K562 (cell line): ENCODE data around the gene SLC6A4. TPM values are rescaled to one million over a fixed set of nuclear protein-coding genes. Genes with fewer than 3 reads are reported as not detected.

Experiments used
- ATAC-seq: fragments of 200-7000 bp; cut with Tn5 transposase; 3 replicates; pipeline ENCODE4 v1.9.1; 2020; ENCODE audit warnings: moderate library complexity
- BruUV-seq: library from RNA; stranded (reverse); fragments of 400-500 nt; replicated peaks from 2 replicates; lab custom pipeline; 2021; lab: Mats Ljungman, UMichigan
- CTCF ChIA-PET: fragments of 300-600 bp; formaldehyde crosslinking; extraction: SDS; loops from one replicate; lab custom pipeline; 2021; ENCODE audit warnings: low intra/inter-chr PET ratio; lab: Yijun Ruan, JAX
- POLR2A ChIA-PET: fragments of 300-600, 350-650 bp; sonication (Branson Sonifier 250); formaldehyde crosslinking; extraction: SDS; loops from one replicate; lab custom pipeline; 2021; ENCODE audit warnings: antibody characterized with exemption, inconsistent platforms; lab: Yijun Ruan, JAX
- DNase-seq, 4 experiments: peaks; one replicate each; pipeline versions ENCODE4 v3.0.0 to v3.0.0-alpha.2; 2011 to 2018; ENCODE audit warnings: low spot score in 3 of 4, mixed read lengths in 3 of 4; ENCODE audit errors: extremely low read depth in 1 of 4
- FAIRE-seq: peaks from 2 replicates; lab custom pipeline; 2011; peaks lifted over from hg19 to GRCh38; lab: Jason Lieb, UNC
- H2AFZ ChIP-seq: 2 replicates; pipeline ENCODE4 v1.6.0; 2011; ENCODE audit warnings: low read depth, low read length, control low read depth, inconsistent platforms
- H3K27ac ChIP-seq: fragments of 200-600 bp; 3 replicates; pipeline ENCODE4 v1.8.0; 2011; ENCODE audit warnings: low read depth, mild to moderate bottlenecking, control low read depth, inconsistent platforms, low read length, moderate library complexity, mixed read lengths; ENCODE audit errors: extremely low read depth
- H3K27me3 ChIP-seq, 2 experiments: fragments of 300-600 bp in 1 of 2; 2 replicates in 1 of 2; 3 replicates in 1 of 2; pipeline versions ENCODE4 v1.6.0 to v1.8.0; 2011; ENCODE audit warnings: inconsistent platforms in 2 of 2, low read length in 2 of 2, mild to moderate bottlenecking in 1 of 2, mixed read lengths in 1 of 2, moderate library complexity in 1 of 2; ENCODE audit not compliant: control insufficient read depth in 2 of 2, insufficient read depth in 2 of 2
- H3K36me3 ChIP-seq: fragments of 300-600 bp; 3 replicates; pipeline ENCODE4 v1.8.0; 2011; ENCODE audit warnings: mild to moderate bottlenecking, low read length, inconsistent platforms; ENCODE audit not compliant: control insufficient read depth, insufficient read depth
- H3K4me1 ChIP-seq, 2 experiments: fragments of 200-600 bp in 1 of 2; replicated peaks in 1 of 2; 2 replicates in 1 of 2; 3 replicates in 1 of 2; pipeline versions ENCODE4 v1.5.1 to v1.8.0; 2011; ENCODE audit warnings: inconsistent platforms in 2 of 2, low read length in 2 of 2, mild to moderate bottlenecking in 1 of 2, mixed read lengths in 1 of 2, moderate library complexity in 1 of 2; ENCODE audit not compliant: control insufficient read depth in 2 of 2, insufficient read depth in 2 of 2
- H3K4me2 ChIP-seq: 2 replicates; pipeline ENCODE4 v1.6.1; 2011; ENCODE audit warnings: low read length, control low read depth, inconsistent platforms, mixed read lengths; ENCODE audit not compliant: insufficient read depth
- H3K4me3 ChIP-seq: fragments of 200-600 bp; sonication (generic), shearing (Covaris generic); 2 replicates; pipeline ENCODE4 v1.5.1; 2016; ENCODE audit warnings: control low read depth, inconsistent platforms
- H3K79me2 ChIP-seq: fragments of 200-600 bp; 3 replicates; pipeline ENCODE4 v1.8.0; 2011; ENCODE audit warnings: low read length, inconsistent platforms; ENCODE audit not compliant: control insufficient read depth, insufficient read depth
- H3K9ac ChIP-seq, 2 experiments: 2 replicates each; pipeline versions ENCODE4 v1.6.0 to v1.6.1; 2011; ENCODE audit warnings: low read depth in 2 of 2, low read length in 2 of 2, control low read depth in 1 of 2, inconsistent platforms in 1 of 2, mild to moderate bottlenecking in 1 of 2, mixed read lengths in 1 of 2; ENCODE audit not compliant: insufficient read depth in 1 of 2
- H3K9me1 ChIP-seq: one replicate; pipeline ENCODE4 v1.6.0; 2011; ENCODE audit warnings: inconsistent platforms, mild to moderate bottlenecking, low read length, moderate library complexity; ENCODE audit not compliant: control insufficient read depth, insufficient read depth
- H3K9me3 ChIP-seq: replicated peaks from 2 replicates; pipeline ENCODE4 v1.5.1; 2011; ENCODE audit warnings: low read depth, low read length, inconsistent platforms; ENCODE audit not compliant: control insufficient read depth, insufficient read depth
- H4K20me1 ChIP-seq: replicated peaks from 2 replicates; pipeline ENCODE4 v1.6.1; 2011; ENCODE audit warnings: low read length, inconsistent platforms, mixed read lengths; ENCODE audit not compliant: control insufficient read depth, insufficient read depth
- BCL6 ChIP-seq: fragments of 250-450 bp; sonication (Bioruptor Pico); IDR thresholded peaks from 2 replicates; pipeline ENCODE4 v1.4.0; 2020
- KLF1 ChIP-seq: fragments of 450-650 bp; IDR thresholded peaks from 2 replicates; pipeline ENCODE4 v1.6.1; 2016; ENCODE audit warnings: missing genetic modification characterization, missing compliant biosample characterization
- SOX6 ChIP-seq: fragments of 450-650 bp; IDR thresholded peaks from 2 replicates; pipeline ENCODE4 v1.6.1; 2014; ENCODE audit warnings: mild to moderate bottlenecking
- ZNF143 ChIP-seq: sonication (generic); formaldehyde crosslinking; IDR thresholded peaks from 2 replicates; pipeline ENCODE4 v1.9.0; 2022; ENCODE audit warnings: mild to moderate bottlenecking, missing genetic modification reagents
- WGBS: fragments of 100-300 bp; shearing (Covaris generic); methylation state at CpG from one replicate; pipeline ENCODE4 v1.1.6; 2016; ENCODE audit warnings: low coverage, mixed read lengths; ENCODE audit not compliant: insufficient coverage; ENCODE audit errors: missing lambda C conversion rate; 5-methylcytosine and 5-hydroxymethylcytosine counted together
- in situ Hi-C: fragments of 300-500 bp; cut with MboI; formaldehyde crosslinking; loops from 4 replicates; pipeline ENCODE4 v1.15.0; 2018; ENCODE audit warnings: inconsistent platforms, mixed read lengths
- intact Hi-C: fragments of 100-400 bp; cut with micrococcal nuclease; formaldehyde crosslinking; loops from 2 replicates; pipeline ENCODE4 v1.14.2; 2022
- polyA plus RNA-seq, 8 experiments: library from polyadenylated mRNA; depleted of rRNA in 4 of 8; stranded (reverse) in 5 of 8; unstranded in 3 of 8; fragments of >200 nt; fragmentation: Nextera tagmentation in 2 of 8; fragmentation: Illumina TruSeq in 1 of 8; extraction: Ambion mirVana in 2 of 8; extraction: Trizol in 1 of 8; gene quantifications; 2 replicates each; pipeline versions ENCODE4 v1.2.1 to v1.2.3, GENCODE V29; 2011 to 2014; ENCODE audit warnings: inconsistent platforms in 1 of 8, missing spikeins in 1 of 8
- total RNA-seq, 7 experiments: library from RNA; depleted of rRNA in 6 of 7; stranded (reverse); fragments of >200 nt in 6 of 7; fragmentation: Illumina TruSeq in 2 of 7; extraction: Trizol in 2 of 7; gene quantifications; 2 replicates each; pipeline versions ENCODE4 v1.2.1 to v1.2.3, GENCODE V29; 2011 to 2021; ENCODE audit warnings: low replicate concordance in 1 of 7

Gene SLC6A4
- total and polyA plus RNA-seq, 9 of the 15 experiments (the other 6 are each of a cell fraction or from before 2014, with no cell fraction given), result 0.05 to 0.09 (median 0.07) TPM; not detected in 6

- no peaks in the 10 kb centered on the region for H3K79me2 ChIP-seq
- no peaks in the 10 kb centered on the region for H3K9me3 ChIP-seq
- no peak overlapping the region for H3K9ac ChIP-seq
- H3K27ac ChIP-seq, result no peak overlapping the region
- H3K27me3 ChIP-seq, result no peaks in the 10 kb centered on the region
- H3K9me1 ChIP-seq, result no peaks in the 10 kb centered on the region
- H3K4me1 ChIP-seq, result no peaks in the 10 kb centered on the region
- no peak overlapping the region for H2AFZ ChIP-seq
- POLR2A ChIA-PET, result no interaction called here
- TF ChIP-seq ZNF143, result no peak
- TF ChIP-seq KLF1 (tag), result 0 out of 2 replicates have a peak, but pooled peaks have one; percentile 20
- 83% methylated on average over 2 of the region's 2 CpGs for WGBS
- FAIRE-seq (no peak), ATAC-seq (no peak), DNase-seq (no peak)
- intact Hi-C loops, result no loop called here
- in situ Hi-C loops, result no loop called here
- CTCF ChIA-PET, result no interaction called here
- H3K4me3 ChIP-seq, result no peak overlapping the region
- no peak overlapping the region for H3K4me2 ChIP-seq
- BruUV-seq, result no TSS peak
- no peaks in the 10 kb centered on the region; the same call in 1 of the 2 replicates for H4K20me1 ChIP-seq
- H3K36me3 ChIP-seq, result peaks cover 91% of the 10 kb centered on the region
These were observed 28.2 kb upstream of the SLC6A4 start for GRCh38 chr17:30263552-30264333.

DNA sequence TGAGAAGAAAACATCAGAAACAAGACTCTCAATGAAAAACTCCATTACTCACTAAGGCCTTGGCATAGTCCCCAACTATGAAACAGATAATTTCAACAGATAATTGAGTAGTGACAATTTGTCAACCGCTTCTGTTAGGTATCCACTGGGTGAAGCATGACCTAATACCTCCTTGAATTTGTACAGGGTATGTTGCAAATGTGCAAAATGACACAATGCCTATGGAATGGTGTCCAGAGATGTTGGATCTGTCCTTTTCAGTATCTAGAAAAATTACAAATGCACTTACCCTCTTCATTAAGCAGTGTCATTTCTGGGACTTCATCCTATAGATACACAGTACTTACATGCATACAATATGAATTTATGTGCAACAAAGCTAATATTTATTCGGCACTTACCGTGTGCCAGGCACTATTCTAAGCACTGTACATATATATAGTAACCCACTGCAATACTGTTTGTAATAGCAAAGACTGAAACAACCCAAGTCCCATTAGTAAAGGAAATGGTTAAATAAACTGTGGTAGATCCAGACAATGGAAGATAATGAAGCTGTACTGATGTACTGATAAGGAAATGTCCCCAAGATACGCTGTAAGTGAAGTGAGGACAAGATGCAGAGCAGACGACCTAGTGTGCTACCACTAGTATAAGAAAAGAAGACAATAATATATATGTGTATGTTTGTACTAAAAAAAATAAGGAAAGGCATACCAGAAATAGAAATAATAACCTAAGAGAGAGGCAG is 21.4 kb upstream of the SLC6A4 start:
- POLR2A ChIA-PET, result interaction anchor here (1.2 to 1.4 kb wide), 3 partner anchors 11 to 16 kb away, joined by 3 to 6 read pairs (median 5); no protein-coding TSS in a partner anchor
- H3K9ac ChIP-seq, result no peak overlapping the region
- H3K36me3 ChIP-seq, result peaks cover 83% of the 10 kb centered on the region

More for the DNA sequence above, 21.4 kb upstream of the SLC6A4 start:
- H3K9me1 ChIP-seq, result no peaks in the 10 kb centered on the region
- in situ Hi-C loops, result no loop called here
- TF ChIP-seq BCL6 (CRISPR knock-in tag) (no peak), SOX6 (0 out of 2 replicates have a peak, but pooled peaks have one; percentile 24)
- WGBS, result 70% methylated on average over 5 of the region's 5 CpGs
- no TSS peak for BruUV-seq
- CTCF ChIA-PET, result no interaction called here
- H3K4me1 ChIP-seq, result peaks cover 0 to 3% of the 10 kb centered on the region in 2 experiments; a peak in 3 of 5 replicates
- H3K27ac ChIP-seq, result no peak overlapping the region
- no peaks in the 10 kb centered on the region for H3K79me2 ChIP-seq
- H3K27me3 ChIP-seq, result no peaks in the 10 kb centered on the region
- no peak overlapping the region for H2AFZ ChIP-seq
- intact Hi-C loops, result no loop called here
- FAIRE-seq (no peak), ATAC-seq (no peak), DNase-seq (no peak)
- no peaks in the 10 kb centered on the region for H3K9me3 ChIP-seq
- H3K4me3 ChIP-seq, result no peak overlapping the region
- no peak overlapping the region for H3K4me2 ChIP-seq
- H4K20me1 ChIP-seq, result no peaks in the 10 kb centered on the region; the same call in 1 of the 2 replicates
